Gastrocnemius medialis (tissue), 4 donors: ENCODE results near the gene NDUFC2.

Experiments
- POLR2A ChIP-seq, 2 donors: fragments of 450-650 bp; IDR thresholded peaks; one replicate each; pipeline ENCODE4 v1.6.1; 2017; ENCODE audit warnings: antibody characterized with exemption in 2 of 2, mild to moderate bottlenecking in 2 of 2, moderate library complexity in 2 of 2
- TF ChIP-seq, protein P1 (sequence below), 5 experiments: fragments of 450-650 bp in 3 of 5; fragments of 200-600 bp in 2 of 5; sonication (generic) in 2 of 5; IDR thresholded peaks in 4 of 5; conservative IDR thresholded peaks in 1 of 5; 1 replicate in 4 of 5; 2 replicates in 1 of 5; pipeline ENCODE4 v1.5.1; 2016 to 2019; ENCODE audit warnings: antibody characterized with exemption in 5 of 5, mild to moderate bottlenecking in 3 of 5, moderate library complexity in 3 of 5

GRCh38 chr11:78080084-78080817 is 589 bp upstream of the NDUFC2 start:
- TF ChIP-seq, protein P1, sequence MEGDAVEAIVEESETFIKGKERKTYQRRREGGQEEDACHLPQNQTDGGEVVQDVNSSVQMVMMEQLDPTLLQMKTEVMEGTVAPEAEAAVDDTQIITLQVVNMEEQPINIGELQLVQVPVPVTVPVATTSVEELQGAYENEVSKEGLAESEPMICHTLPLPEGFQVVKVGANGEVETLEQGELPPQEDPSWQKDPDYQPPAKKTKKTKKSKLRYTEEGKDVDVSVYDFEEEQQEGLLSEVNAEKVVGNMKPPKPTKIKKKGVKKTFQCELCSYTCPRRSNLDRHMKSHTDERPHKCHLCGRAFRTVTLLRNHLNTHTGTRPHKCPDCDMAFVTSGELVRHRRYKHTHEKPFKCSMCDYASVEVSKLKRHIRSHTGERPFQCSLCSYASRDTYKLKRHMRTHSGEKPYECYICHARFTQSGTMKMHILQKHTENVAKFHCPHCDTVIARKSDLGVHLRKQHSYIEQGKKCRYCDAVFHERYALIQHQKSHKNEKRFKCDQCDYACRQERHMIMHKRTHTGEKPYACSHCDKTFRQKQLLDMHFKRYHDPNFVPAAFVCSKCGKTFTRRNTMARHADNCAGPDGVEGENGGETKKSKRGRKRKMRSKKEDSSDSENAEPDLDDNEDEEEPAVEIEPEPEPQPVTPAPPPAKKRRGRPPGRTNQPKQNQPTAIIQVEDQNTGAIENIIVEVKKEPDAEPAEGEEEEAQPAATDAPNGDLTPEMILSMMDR (IDR thresholded peaks at IDR 0.05 in 4 of 5, conservative IDR thresholded peaks at IDR 0.05 in 1 of 5), result no peak
- no peak for TF ChIP-seq POLR2A (IDR thresholded peaks at IDR 0.05)
